Measurements from ENCODE around the gene ALK. TPM values are rescaled to one million over a fixed set of nuclear protein-coding genes. Genes with fewer than 3 reads are reported as not detected.

Gene ALK
- total RNA-seq, 2 experiments from 2014 or later = not detected

- POLR2A ChIA-PET = no interaction called here
- no peaks in the 10 kb centered on the region for H3K4me1 Mint-ChIP-seq (ENCODE audit: low read depth)
Observed at GRCh38 chr2:29382486-29382885, 538.9 kb downstream of the ALK start.

GRCh38 chr2:29377788-29378187, 543.6 kb downstream of the ALK start:
- Mint-ChIP-seq H3K27ac (no peak overlapping the region), H3K36me3 (no peaks in the 10 kb centered on the region), H3K4me3 (no peak overlapping the region), H3K9me3 (no peaks in the 10 kb centered on the region), H3K27me3 (peaks cover 11% of the 10 kb centered on the region), H3K4me1 (ENCODE audit: low read depth) (no peaks in the 10 kb centered on the region)
- ChIA-PET POLR2A (no interaction called here), CTCF (no interaction called here)
- no peak for DNase-seq
- intact Hi-C loops (cut with micrococcal nuclease) = no loop called here

More at GRCh38 chr2:29382486-29382885, 538.9 kb downstream of the ALK start:
- H3K27ac Mint-ChIP-seq = no peak overlapping the region
- no peak overlapping the region for H3K4me3 Mint-ChIP-seq
- H3K36me3 Mint-ChIP-seq = no peaks in the 10 kb centered on the region
- no peaks in the 10 kb centered on the region for H3K9me3 Mint-ChIP-seq
- intact Hi-C loops (cut with micrococcal nuclease) = no loop called here
- CTCF ChIA-PET = no interaction called here
- peaks cover 11% of the 10 kb centered on the region for H3K27me3 Mint-ChIP-seq
- no peak for DNase-seq

- ChIA-PET POLR2A (no interaction called here), CTCF (interaction anchor here (1.6 kb wide), 1 partner anchor 67 kb away, joined by 3 read pairs; no protein-coding TSS in a partner anchor)
- no peak overlapping the region for H3K4me3 Mint-ChIP-seq
- H3K27me3 Mint-ChIP-seq = peaks cover 10% of the 10 kb centered on the region
- intact Hi-C loops (cut with micrococcal nuclease) = no loop called here
- H3K4me1 Mint-ChIP-seq (ENCODE audit: low read depth) = no peaks in the 10 kb centered on the region
- no peaks in the 10 kb centered on the region for H3K36me3 Mint-ChIP-seq
- no peaks in the 10 kb centered on the region for H3K9me3 Mint-ChIP-seq
- no peak overlapping the region for H3K27ac Mint-ChIP-seq
- no peak for DNase-seq
Observed at GRCh38 chr2:29376541-29376940, 544.8 kb downstream of the ALK start.

- CTCF ChIA-PET = interaction anchor here (1.6 kb wide), 1 partner anchor 66 kb away, joined by 3 read pairs; no protein-coding TSS in a partner anchor
- Mint-ChIP-seq H3K9me3 (no peaks in the 10 kb centered on the region), H3K4me1 (ENCODE audit: low read depth) (no peaks in the 10 kb centered on the region), H3K4me3 (no peak overlapping the region), H3K36me3 (no peaks in the 10 kb centered on the region), H3K27me3 (peaks cover 11% of the 10 kb centered on the region), H3K27ac (no peak overlapping the region)
- intact Hi-C loops (cut with micrococcal nuclease) = no loop called here
- POLR2A ChIA-PET = no interaction called here
- no peak for DNase-seq
Observed at GRCh38 chr2:29375843-29376242, 545.5 kb downstream of the ALK start.

- DNase-seq = no peak
- intact Hi-C loops (cut with micrococcal nuclease) = no loop called here
- no peaks in the 10 kb centered on the region for H3K9me3 Mint-ChIP-seq
- ChIA-PET CTCF (no interaction called here), POLR2A (no interaction called here)
- no peaks in the 10 kb centered on the region for H3K4me1 Mint-ChIP-seq (ENCODE audit: low read depth)
- no peak overlapping the region for H3K4me3 Mint-ChIP-seq
- H3K36me3 Mint-ChIP-seq = no peaks in the 10 kb centered on the region
- H3K27ac Mint-ChIP-seq = no peak overlapping the region
- peaks cover 10% of the 10 kb centered on the region for H3K27me3 Mint-ChIP-seq
Observed at GRCh38 chr2:29374823-29375222, 546.6 kb downstream of the ALK start.

- Mint-ChIP-seq H3K27ac (no peak overlapping the region), H3K4me3 (no peak overlapping the region), H3K9me3 (no peaks in the 10 kb centered on the region), H3K4me1 (ENCODE audit: low read depth) (no peaks in the 10 kb centered on the region), H3K27me3 (peaks cover 8% of the 10 kb centered on the region), H3K36me3 (no peaks in the 10 kb centered on the region)
- ChIA-PET POLR2A (no interaction called here), CTCF (no interaction called here)
- intact Hi-C loops (cut with micrococcal nuclease) = no loop called here
- DNase-seq = no peak
Observed at GRCh38 chr2:29373870-29374269, 547.5 kb downstream of the ALK start.

GRCh38 chr2:29372185-29372584, 549.2 kb downstream of the ALK start:
- intact Hi-C loops (cut with micrococcal nuclease) = no loop called here
- DNase-seq = no peak
- Mint-ChIP-seq H3K27me3 (peaks cover 6% of the 10 kb centered on the region), H3K4me3 (no peak overlapping the region), H3K4me1 (ENCODE audit: low read depth) (no peaks in the 10 kb centered on the region), H3K36me3 (no peaks in the 10 kb centered on the region), H3K9me3 (no peaks in the 10 kb centered on the region), H3K27ac (no peak overlapping the region)
- CTCF ChIA-PET = no interaction called here
- POLR2A ChIA-PET = no interaction called here

GRCh38 chr2:29370581-29371125, 550.7 kb downstream of the ALK start:
- no peaks in the 10 kb centered on the region for H3K9me3 Mint-ChIP-seq
- H3K36me3 Mint-ChIP-seq = no peaks in the 10 kb centered on the region
- ChIA-PET CTCF (interaction anchor here (1.4 kb wide), 1 partner anchor 61 kb away, joined by 3 read pairs; no protein-coding TSS in a partner anchor), POLR2A (no interaction called here)
- DNase-seq = no peak
- H3K4me1 Mint-ChIP-seq (ENCODE audit: low read depth) = no peaks in the 10 kb centered on the region
- no peak overlapping the region for H3K27ac Mint-ChIP-seq
- H3K4me3 Mint-ChIP-seq = no peak overlapping the region
- peaks cover 9% of the 10 kb centered on the region for H3K27me3 Mint-ChIP-seq
- intact Hi-C loops (cut with micrococcal nuclease) = no loop called here

- H3K4me3 Mint-ChIP-seq = no peak overlapping the region
- ChIA-PET POLR2A (no interaction called here), CTCF (interaction anchor here (1.4 kb wide), 1 partner anchor 61 kb away, joined by 3 read pairs; no protein-coding TSS in a partner anchor)
- no peaks in the 10 kb centered on the region for H3K36me3 Mint-ChIP-seq
- intact Hi-C loops (cut with micrococcal nuclease) = no loop called here
- H3K9me3 Mint-ChIP-seq = no peaks in the 10 kb centered on the region
- no peak for DNase-seq
- H3K27me3 Mint-ChIP-seq = peaks cover 9% of the 10 kb centered on the region
- no peaks in the 10 kb centered on the region for H3K4me1 Mint-ChIP-seq (ENCODE audit: low read depth)
- no peak overlapping the region for H3K27ac Mint-ChIP-seq
Observed at GRCh38 chr2:29370173-29370572, 551.2 kb downstream of the ALK start.

- no peak for DNase-seq
- Mint-ChIP-seq H3K36me3 (no peaks in the 10 kb centered on the region), H3K4me3 (no peak overlapping the region), H3K27ac (no peak overlapping the region), H3K27me3 (peaks cover 9% of the 10 kb centered on the region), H3K4me1 (ENCODE audit: low read depth) (no peaks in the 10 kb centered on the region), H3K9me3 (no peaks in the 10 kb centered on the region)
- ChIA-PET POLR2A (no interaction called here), CTCF (interaction anchor here (0.6 to 0.7 kb wide), 2 partner anchors 9 to 276 kb away, joined by 3 to 4 read pairs; no protein-coding TSS in a partner anchor)
- intact Hi-C loops (cut with micrococcal nuclease) = no loop called here
Observed at GRCh38 chr2:29368659-29369040, 552.7 kb downstream of the ALK start.

- Mint-ChIP-seq H3K4me3 (no peak overlapping the region), H3K27me3 (peaks cover 9% of the 10 kb centered on the region), H3K27ac (no peak overlapping the region), H3K36me3 (no peaks in the 10 kb centered on the region), H3K9me3 (no peaks in the 10 kb centered on the region), H3K4me1 (ENCODE audit: low read depth) (no peaks in the 10 kb centered on the region)
- ChIA-PET POLR2A (no interaction called here), CTCF (interaction anchor here (0.6 to 0.7 kb wide), 2 partner anchors 9 to 276 kb away, joined by 3 to 4 read pairs; no protein-coding TSS in a partner anchor)
- intact Hi-C loops (cut with micrococcal nuclease) = no loop called here
- DNase-seq = no peak
Observed at GRCh38 chr2:29367986-29368658, 553.3 kb downstream of the ALK start.

GRCh38 chr2:29363111-29363510, 558.3 kb downstream of the ALK start:
- DNase-seq = no peak
- Mint-ChIP-seq H3K27ac (no peak overlapping the region), H3K9me3 (no peaks in the 10 kb centered on the region), H3K27me3 (peaks cover 5% of the 10 kb centered on the region), H3K36me3 (no peaks in the 10 kb centered on the region), H3K4me3 (no peak overlapping the region), H3K4me1 (ENCODE audit: low read depth) (no peaks in the 10 kb centered on the region)
- POLR2A ChIA-PET = no interaction called here
- CTCF ChIA-PET = interaction anchor here (1.0 kb wide), 1 partner anchor 561 kb away, joined by 3 read pairs; no protein-coding TSS in a partner anchor
- intact Hi-C loops (cut with micrococcal nuclease) = no loop called here

- POLR2A ChIA-PET = no interaction called here
- Mint-ChIP-seq H3K27me3 (peaks cover 5% of the 10 kb centered on the region), H3K4me3 (no peak overlapping the region), H3K27ac (no peak overlapping the region), H3K36me3 (no peaks in the 10 kb centered on the region), H3K9me3 (no peaks in the 10 kb centered on the region), H3K4me1 (ENCODE audit: low read depth) (no peaks in the 10 kb centered on the region)
- CTCF ChIA-PET = interaction anchor here (1.1 kb wide), 1 partner anchor 37 kb away, joined by 3 read pairs; no protein-coding TSS in a partner anchor
- no peak for DNase-seq
- intact Hi-C loops (cut with micrococcal nuclease) = no loop called here
Observed at GRCh38 chr2:29361231-29361630, 560.2 kb downstream of the ALK start.
